Measurements from ENCODE around the gene FYCO1. TPM values are rescaled to one million over a fixed set of nuclear protein-coding genes. Genes with fewer than 3 reads are reported as not detected.

The FYCO1 gene
- total and polyA plus RNA-seq, 9 of the 15 experiments (the other 6 are each of a cell fraction or from before 2014, with no cell fraction given) = 2.1 to 13.8 (median 7.4) TPM

DNA sequence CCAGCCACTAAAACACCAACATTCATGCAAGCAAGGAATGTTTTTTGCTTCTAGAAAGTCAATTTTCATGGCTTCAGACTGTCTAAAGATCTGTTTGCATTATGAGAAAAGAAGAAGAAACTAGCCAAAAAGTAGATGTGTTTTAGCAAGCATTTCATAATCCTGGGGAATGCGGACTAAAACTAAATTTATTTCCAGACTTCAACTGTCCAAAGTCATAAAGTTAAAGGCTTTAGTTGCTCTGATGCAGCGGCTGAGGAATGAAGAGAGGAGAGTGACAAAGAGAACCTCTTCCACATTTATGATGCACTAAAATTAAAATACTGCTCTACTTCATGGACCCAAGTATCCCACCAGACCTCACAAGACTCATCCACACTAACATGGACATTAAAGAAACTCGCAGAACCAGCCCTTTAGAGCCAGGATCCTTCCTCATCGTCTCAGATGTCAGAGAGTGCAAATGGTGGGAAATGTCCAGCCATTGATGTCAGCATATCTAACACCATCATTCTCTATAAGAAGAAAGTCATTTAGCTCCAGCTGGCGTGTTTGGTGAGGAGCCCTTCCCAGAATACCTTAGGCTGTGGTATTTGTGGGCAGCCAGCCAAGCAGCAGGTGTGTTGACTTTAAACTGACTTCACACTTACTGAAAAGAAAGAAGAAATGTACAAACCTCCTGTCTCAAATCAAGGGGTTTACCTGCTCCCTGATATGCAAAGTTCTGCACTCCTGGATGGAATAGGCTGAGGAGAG, 17.4 kb downstream of the FYCO1 start (continued):
- TF ChIP-seq, protein P1, sequence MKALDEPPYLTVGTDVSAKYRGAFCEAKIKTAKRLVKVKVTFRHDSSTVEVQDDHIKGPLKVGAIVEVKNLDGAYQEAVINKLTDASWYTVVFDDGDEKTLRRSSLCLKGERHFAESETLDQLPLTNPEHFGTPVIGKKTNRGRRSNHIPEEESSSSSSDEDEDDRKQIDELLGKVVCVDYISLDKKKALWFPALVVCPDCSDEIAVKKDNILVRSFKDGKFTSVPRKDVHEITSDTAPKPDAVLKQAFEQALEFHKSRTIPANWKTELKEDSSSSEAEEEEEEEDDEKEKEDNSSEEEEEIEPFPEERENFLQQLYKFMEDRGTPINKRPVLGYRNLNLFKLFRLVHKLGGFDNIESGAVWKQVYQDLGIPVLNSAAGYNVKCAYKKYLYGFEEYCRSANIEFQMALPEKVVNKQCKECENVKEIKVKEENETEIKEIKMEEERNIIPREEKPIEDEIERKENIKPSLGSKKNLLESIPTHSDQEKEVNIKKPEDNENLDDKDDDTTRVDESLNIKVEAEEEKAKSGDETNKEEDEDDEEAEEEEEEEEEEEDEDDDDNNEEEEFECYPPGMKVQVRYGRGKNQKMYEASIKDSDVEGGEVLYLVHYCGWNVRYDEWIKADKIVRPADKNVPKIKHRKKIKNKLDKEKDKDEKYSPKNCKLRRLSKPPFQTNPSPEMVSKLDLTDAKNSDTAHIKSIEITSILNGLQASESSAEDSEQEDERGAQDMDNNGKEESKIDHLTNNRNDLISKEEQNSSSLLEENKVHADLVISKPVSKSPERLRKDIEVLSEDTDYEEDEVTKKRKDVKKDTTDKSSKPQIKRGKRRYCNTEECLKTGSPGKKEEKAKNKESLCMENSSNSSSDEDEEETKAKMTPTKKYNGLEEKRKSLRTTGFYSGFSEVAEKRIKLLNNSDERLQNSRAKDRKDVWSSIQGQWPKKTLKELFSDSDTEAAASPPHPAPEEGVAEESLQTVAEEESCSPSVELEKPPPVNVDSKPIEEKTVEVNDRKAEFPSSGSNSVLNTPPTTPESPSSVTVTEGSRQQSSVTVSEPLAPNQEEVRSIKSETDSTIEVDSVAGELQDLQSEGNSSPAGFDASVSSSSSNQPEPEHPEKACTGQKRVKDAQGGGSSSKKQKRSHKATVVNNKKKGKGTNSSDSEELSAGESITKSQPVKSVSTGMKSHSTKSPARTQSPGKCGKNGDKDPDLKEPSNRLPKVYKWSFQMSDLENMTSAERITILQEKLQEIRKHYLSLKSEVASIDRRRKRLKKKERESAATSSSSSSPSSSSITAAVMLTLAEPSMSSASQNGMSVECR (CRISPR knock-in tag; IDR thresholded peaks at IDR 0.05) = no peak
- TF ChIP-seq ELF2 (CRISPR knock-in tag; IDR thresholded peaks at IDR 0.05) (no peak), ZBTB5 (IDR thresholded peaks at IDR 0.05) (no peak), HMBOX1 (IDR thresholded peaks at IDR 0.05) (no peak), BCLAF1 (IDR thresholded peaks at IDR 0.05; ENCODE audit: borderline replicate concordance in 1 of 2, control insufficient read depth in 1 of 2, low read depth in 2 of 2, low read length in 1 of 2) (no peak)

Measured in K562 (cell line).